OCI-LY3 (cell line): ENCODE measurements around the gene KMT5B.

Experiments used
- H2AFZ ChIP-seq: fragments of 200-600, 300-600 bp; shearing (Covaris generic); 2 replicates; pipeline ENCODE4 v1.6.0; 2014; ENCODE audit warnings: antibody characterized with exemption, low read depth, low read length
- H3K27ac ChIP-seq: fragments of 200-600, 300-600 bp; sonication (generic); 2 replicates; pipeline ENCODE4 v1.5.1; 2014; ENCODE audit warnings: mild to moderate bottlenecking, low read length, moderate library complexity, mixed read lengths
- H3K27me3 ChIP-seq: fragments of 200-600, 300-600 bp; sonication (generic); 2 replicates; pipeline ENCODE4 v1.6.1; 2014; ENCODE audit warnings: low read depth, low read length, mixed read lengths
- H3K36me3 ChIP-seq: fragments of 200-600, 300-600 bp; sonication (generic); replicated peaks from 2 replicates; pipeline ENCODE3; 2014; ENCODE audit warnings: low read depth, low read length, mixed read lengths
- H3K4me1 ChIP-seq: fragments of 300-600, 200-600 bp; sonication (generic); 2 replicates; pipeline ENCODE4 v1.6.1; 2014; ENCODE audit warnings: low read length, mixed read lengths
- H3K4me2 ChIP-seq: fragments of 200-600, 300-600 bp; sonication (generic); 2 replicates; pipeline ENCODE4 v1.6.1; 2014; ENCODE audit warnings: low read length, mixed read lengths
- H3K4me3 ChIP-seq: fragments of 300-600, 200-600 bp; sonication (generic); 2 replicates; pipeline ENCODE4 v1.5.1; 2014; ENCODE audit warnings: antibody characterized with exemption, mild to moderate bottlenecking, low read length, moderate library complexity
- H3K79me2 ChIP-seq: fragments of 300-600, 200-600 bp; shearing (Covaris generic); 2 replicates; pipeline ENCODE4 v1.6.1; 2014; ENCODE audit warnings: mild to moderate bottlenecking, low read length, mixed read lengths
- H3K9ac ChIP-seq: fragments of 300-600, 200-600 bp; shearing (Covaris generic); 2 replicates; pipeline ENCODE4 v1.6.0; 2014; ENCODE audit warnings: mild to moderate bottlenecking, low read length, moderate library complexity
- H3K9me3 ChIP-seq: fragments of 200-600, 300-600 bp; shearing (Covaris generic); 2 replicates; pipeline ENCODE4 v1.6.1; 2014; ENCODE audit warnings: low read length, mixed read lengths; ENCODE audit not compliant: insufficient read depth
- H4K20me1 ChIP-seq: fragments of 200-600, 300-600 bp; sonication (generic); 2 replicates; pipeline ENCODE4 v1.6.1; 2016; ENCODE audit warnings: low read length, mixed read lengths; ENCODE audit not compliant: insufficient read depth
- CTCF ChIP-seq: fragments of 200-600, 300-600 bp; sonication (generic); IDR thresholded peaks from 2 replicates; pipeline ENCODE4 v1.5.1; 2014; ENCODE audit warnings: antibody characterized with exemption, low read length, low read depth
- EZH2phosphoT487 ChIP-seq: fragments of 200-600 bp; shearing (Covaris generic); IDR thresholded peaks from 2 replicates; pipeline ENCODE4 v1.6.1; 2018; ENCODE audit warnings: antibody characterized with exemption, mixed run types, low read depth

KMT5B gene

DNA sequence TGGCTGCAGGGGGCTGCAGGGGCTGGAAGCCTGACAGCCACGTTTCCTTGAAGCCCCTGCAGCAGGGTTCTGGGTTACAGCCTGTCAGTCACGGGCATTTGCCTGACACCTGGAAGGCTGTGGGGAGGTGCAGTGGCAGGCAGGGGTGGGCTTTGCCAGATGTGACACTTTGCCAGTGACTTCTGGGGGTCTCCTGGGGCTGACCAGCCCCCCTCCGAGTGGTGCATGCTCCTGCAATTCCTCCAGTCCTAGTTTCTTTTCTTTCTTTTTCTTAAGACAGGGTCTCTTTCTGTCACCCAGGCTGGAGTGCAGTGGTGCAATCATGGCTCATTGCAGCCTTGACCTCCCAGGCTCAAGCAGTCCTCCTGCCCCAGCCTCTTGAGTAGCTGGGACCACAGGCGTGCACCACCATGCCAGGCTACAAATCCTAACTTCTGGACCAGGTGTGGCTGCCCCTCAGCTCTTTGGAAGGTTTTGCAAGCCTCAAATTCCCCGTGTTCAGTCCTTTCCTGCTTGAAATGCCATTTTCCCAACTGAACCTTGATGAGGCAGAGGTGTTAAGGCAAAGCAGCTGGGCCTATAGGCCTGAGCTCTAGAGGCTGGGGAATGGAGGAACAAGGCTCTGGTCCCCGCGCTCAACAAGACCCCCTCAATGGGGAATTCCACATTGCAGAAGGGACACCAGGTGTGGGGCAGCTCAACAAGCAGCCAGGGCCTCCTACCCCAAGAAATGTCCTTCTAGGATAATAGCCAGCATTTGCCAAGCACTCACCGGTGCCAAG is 71.7 kb downstream of the KMT5B start:
- Histone ChIP-seq H3K27ac (no peak overlapping the region), H2AFZ (peak overlapping the region; percentile 84), H3K4me2 (peak overlapping the region; percentile 43), H3K4me3 (no peak overlapping the region), H3K79me2 (no peaks in the 10 kb centered on the region), H3K27me3 (no peaks in the 10 kb centered on the region), H4K20me1 (no peaks in the 10 kb centered on the region), H3K36me3 (no peaks in the 10 kb centered on the region), H3K9me3 (no peaks in the 10 kb centered on the region), H3K4me1 (peaks cover 14% of the 10 kb centered on the region), H3K9ac (peak overlapping the region; percentile 3; the same call in 1 of the 2 replicates)
- no peak for TF ChIP-seq EZH2phosphoT487
- TF ChIP-seq CTCF = no peak

GRCh38 chr11:68140496-68141245 is 72.4 kb downstream of the KMT5B start:
- Histone ChIP-seq H4K20me1 (no peaks in the 10 kb centered on the region), H2AFZ (no peak overlapping the region), H3K9me3 (no peaks in the 10 kb centered on the region), H3K4me3 (no peak overlapping the region), H3K36me3 (no peaks in the 10 kb centered on the region), H3K9ac (no peak overlapping the region), H3K27ac (no peak overlapping the region), H3K79me2 (no peaks in the 10 kb centered on the region), H3K4me1 (peaks cover 14% of the 10 kb centered on the region), H3K4me2 (no peak overlapping the region), H3K27me3 (no peaks in the 10 kb centered on the region)
- no peak for TF ChIP-seq CTCF
- TF ChIP-seq EZH2phosphoT487 = no peak

DNA sequence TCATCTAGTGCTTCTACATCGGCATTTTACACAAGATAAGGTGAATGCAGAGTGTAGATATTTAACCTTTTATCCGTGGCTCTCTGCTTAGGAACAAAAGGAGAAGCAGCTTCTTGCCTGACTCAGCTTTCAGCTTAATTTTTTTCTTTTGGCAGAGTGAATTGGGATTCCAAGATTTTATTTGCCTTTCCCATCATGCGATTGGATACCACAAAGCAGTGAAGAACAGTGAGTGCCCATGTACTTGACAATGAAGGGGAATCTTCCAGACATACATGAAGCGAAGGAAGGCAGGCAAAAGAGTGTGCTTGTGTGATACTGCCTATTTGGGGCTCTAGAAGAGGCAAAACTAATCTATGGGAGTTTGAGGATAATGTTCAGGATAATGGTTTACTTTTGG is 74.9 kb downstream of the KMT5B start:
- H3K36me3 ChIP-seq = no peaks in the 10 kb centered on the region
- H3K9me3 ChIP-seq = peaks cover 12% of the 10 kb centered on the region; the same call in 1 of the 2 replicates
- no peak overlapping the region for H3K4me3 ChIP-seq
- no peaks in the 10 kb centered on the region for H3K27me3 ChIP-seq
- no peak overlapping the region for H2AFZ ChIP-seq
- peaks cover 14% of the 10 kb centered on the region for H3K4me1 ChIP-seq
- H3K4me2 ChIP-seq = no peak overlapping the region
- no peaks in the 10 kb centered on the region for H3K79me2 ChIP-seq
- no peaks in the 10 kb centered on the region for H4K20me1 ChIP-seq
- H3K27ac ChIP-seq = no peak overlapping the region
- TF ChIP-seq EZH2phosphoT487 = no peak
- TF ChIP-seq CTCF = no peak
- H3K9ac ChIP-seq = no peak overlapping the region

DNA sequence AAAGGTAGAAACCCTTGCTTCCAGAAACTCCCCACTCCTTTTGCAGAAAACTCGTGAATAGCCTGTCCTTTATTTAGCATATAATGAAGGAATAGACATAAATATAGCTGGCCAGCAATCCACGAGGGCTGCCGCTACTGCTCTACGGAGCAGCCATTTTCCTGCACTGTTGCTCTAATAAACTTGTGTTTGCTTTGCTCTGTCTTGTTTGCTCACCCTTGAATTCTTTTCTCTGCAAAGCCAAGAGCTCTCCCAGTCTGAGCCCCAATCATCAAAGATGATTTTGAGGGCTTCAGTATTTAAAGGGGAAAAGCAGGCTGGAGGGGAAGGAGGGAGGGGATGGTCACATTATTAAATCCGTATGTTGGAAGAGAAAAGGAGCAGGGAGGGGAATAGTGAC is 75.3 kb downstream of the KMT5B start:
- Histone ChIP-seq H3K27ac (no peak overlapping the region), H4K20me1 (no peaks in the 10 kb centered on the region), H3K4me3 (no peak overlapping the region), H2AFZ (no peak overlapping the region), H3K9ac (no peak overlapping the region), H3K4me2 (no peak overlapping the region), H3K79me2 (no peaks in the 10 kb centered on the region), H3K36me3 (no peaks in the 10 kb centered on the region), H3K4me1 (peaks cover 14% of the 10 kb centered on the region), H3K27me3 (no peaks in the 10 kb centered on the region), H3K9me3 (peaks cover 12% of the 10 kb centered on the region; the same call in 1 of the 2 replicates)
- TF ChIP-seq EZH2phosphoT487 (no peak), CTCF (no peak)
